ENCODE data around the gene CHN1.

The CHN1 gene

DNA sequence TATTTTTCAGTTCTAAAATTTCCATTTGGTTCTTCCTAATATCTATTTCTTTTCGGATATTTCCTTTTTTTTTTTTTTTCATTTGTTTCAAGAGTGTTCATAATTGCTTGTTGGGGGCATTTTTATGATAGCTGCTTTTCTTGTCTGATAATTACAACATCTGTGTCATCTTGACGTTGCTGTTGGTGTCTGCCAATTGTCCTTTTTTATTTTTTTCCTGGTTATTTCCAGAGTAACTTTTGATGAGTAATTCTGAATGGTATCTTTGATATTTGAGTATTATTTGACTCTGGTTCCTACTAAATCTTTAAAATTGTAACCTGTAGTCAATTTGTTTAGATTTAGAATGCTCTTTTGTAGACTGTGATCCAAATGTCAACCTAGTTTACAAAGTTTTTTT lies 189.7 kb downstream of the CHN1 start:
- TF ChIP-seq CTCF (conservative IDR thresholded peaks at IDR 0.05; ENCODE audit: low read length) = no peak
- peak; percentile 67 for DNase-seq (ENCODE audit: low read depth)
- no peak overlapping the region for H3K4me3 ChIP-seq (ENCODE audit: low read length)

- no peak for TF ChIP-seq CTCF (conservative IDR thresholded peaks at IDR 0.05; ENCODE audit: low read length)
- DNase-seq (ENCODE audit: low read depth) = no peak
- H3K4me3 ChIP-seq (ENCODE audit: low read length) = no peak overlapping the region
Observed at GRCh38 chr2:174812037-174812436, 193.1 kb downstream of the CHN1 start.

GRCh38 chr2:174807931-174808330 lies 197.2 kb downstream of the CHN1 start:
- H3K4me3 ChIP-seq (ENCODE audit: low read length) = no peak overlapping the region
- DNase-seq (ENCODE audit: low read depth) = no peak
- no peak for TF ChIP-seq CTCF (conservative IDR thresholded peaks at IDR 0.05; ENCODE audit: low read length)

DNA sequence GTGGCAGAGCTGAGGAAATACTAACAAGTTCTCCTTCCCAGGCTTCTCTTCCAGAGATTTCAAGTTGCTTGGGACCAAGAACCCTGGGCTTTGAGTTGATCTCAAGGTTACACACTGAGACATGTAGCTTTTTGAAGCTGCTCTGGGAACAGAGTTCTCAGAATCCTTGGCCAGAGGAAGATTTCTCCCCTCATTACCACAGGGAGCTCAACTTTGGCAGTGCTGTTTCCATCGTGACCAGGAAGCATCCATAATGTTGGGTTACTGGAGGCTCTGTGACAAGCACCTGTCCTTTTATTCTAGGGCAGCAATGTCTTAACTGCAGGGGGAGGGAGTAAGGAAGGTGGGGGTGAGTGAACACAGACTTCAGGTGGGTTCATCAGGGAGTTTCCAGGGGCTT lies 199.4 kb downstream of the CHN1 start:
- H3K4me3 ChIP-seq (ENCODE audit: low read length) = no peak overlapping the region
- DNase-seq (ENCODE audit: low read depth) = no peak
- no peak for TF ChIP-seq CTCF (conservative IDR thresholded peaks at IDR 0.05; ENCODE audit: low read length)

- H3K4me3 ChIP-seq (ENCODE audit: low read length) = no peak overlapping the region
- no peak for TF ChIP-seq CTCF (conservative IDR thresholded peaks at IDR 0.05; ENCODE audit: low read length)
- DNase-seq (ENCODE audit: low read depth) = peak; percentile 95
Observed at GRCh38 chr2:174802459-174802858, 202.7 kb downstream of the CHN1 start.

- DNase-seq (ENCODE audit: low read depth) = no peak
- no peak overlapping the region for H3K4me3 ChIP-seq (ENCODE audit: low read length)
- TF ChIP-seq CTCF (conservative IDR thresholded peaks at IDR 0.05; ENCODE audit: low read length) = no peak
Observed at GRCh38 chr2:174800436-174801205, 204.6 kb downstream of the CHN1 start.

DNA sequence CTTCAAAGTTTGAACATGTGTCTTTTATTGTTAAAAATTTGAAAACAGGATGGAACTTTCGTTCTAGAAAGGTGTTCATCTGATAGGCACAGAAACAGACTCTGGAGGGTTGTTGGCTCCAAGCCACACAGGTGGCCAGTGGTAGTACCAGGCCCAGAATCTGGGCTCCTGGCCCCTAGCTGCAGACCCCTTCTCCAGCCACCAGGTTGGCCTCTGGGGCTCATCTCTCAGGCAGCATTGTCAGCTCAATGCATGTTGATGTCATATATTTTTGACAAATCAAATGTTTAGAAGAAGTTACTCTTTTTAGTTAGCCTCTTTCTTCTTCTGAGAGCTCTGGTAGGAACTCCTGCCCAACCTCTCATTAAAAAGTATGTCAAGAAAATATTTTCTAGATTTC lies 206.4 kb downstream of the CHN1 start:
- TF ChIP-seq CTCF (conservative IDR thresholded peaks at IDR 0.05; ENCODE audit: low read length) = no peak
- no peak overlapping the region for H3K4me3 ChIP-seq (ENCODE audit: low read length)
- no peak for DNase-seq (ENCODE audit: low read depth)
